ENCODE results near the gene ENTHD1.
A peak's percentile ranks its signal among the peaks of the same experiment; 100 is the strongest.

Gene ENTHD1

DNA sequence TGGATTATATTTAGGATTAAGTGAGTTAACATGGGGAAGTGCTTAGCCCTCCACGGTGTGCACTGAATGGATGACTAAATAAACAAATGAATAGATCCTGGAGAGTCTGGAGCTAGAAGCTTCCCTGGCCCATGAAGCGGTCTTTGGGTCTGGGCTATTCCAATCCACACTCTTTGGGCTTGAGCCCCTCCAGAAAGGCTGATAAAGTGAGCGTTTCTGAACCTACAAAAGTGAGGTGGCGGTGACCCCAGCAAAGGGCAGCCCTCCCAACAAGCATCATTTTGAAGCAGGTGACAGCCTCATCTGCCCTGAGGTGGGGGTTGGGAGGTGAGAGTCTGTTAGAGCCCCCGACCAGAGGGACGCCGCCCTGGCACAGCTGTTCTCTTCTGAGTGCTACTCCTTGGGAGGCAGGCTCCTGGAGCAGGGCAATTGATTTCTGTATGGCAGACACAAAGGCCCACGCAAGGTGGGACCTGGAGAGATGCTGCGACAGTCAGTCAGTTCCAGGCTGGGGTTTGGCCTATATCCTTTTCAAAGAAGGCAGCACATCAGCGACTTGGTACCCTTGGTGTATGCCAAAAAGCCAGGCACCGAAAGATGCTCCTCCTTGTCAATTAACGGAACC lies 165.2 kb downstream of the ENTHD1 start:
- DNase-seq: no peak

DNA sequence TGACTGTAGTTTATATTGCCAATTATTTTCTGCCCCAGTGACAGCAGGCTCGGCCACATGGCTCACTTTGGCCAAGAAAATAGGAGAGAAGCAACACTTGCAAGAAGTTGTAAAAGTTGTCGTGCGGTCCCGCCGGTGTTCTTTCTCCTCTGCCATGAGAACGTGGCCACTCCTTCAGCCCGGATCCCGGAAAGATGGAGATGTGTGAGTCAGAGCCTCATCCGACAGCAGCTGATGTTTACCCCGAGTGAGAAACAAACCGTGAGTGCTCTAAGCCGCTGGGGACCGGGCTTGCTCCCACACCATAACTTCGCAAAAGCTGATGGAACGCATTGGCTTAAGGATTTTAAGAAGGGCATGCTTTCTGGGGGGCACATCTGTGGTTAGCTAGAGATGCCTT lies 166.0 kb downstream of the ENTHD1 start:
- no peak for DNase-seq

- peak; percentile 5 for DNase-seq
Measured at GRCh38 chr22:39725351-39726035, 168.1 kb downstream of the ENTHD1 start.

GRCh38 chr22:39724857-39725256 lies 168.7 kb downstream of the ENTHD1 start:
- no peak for DNase-seq

DNA sequence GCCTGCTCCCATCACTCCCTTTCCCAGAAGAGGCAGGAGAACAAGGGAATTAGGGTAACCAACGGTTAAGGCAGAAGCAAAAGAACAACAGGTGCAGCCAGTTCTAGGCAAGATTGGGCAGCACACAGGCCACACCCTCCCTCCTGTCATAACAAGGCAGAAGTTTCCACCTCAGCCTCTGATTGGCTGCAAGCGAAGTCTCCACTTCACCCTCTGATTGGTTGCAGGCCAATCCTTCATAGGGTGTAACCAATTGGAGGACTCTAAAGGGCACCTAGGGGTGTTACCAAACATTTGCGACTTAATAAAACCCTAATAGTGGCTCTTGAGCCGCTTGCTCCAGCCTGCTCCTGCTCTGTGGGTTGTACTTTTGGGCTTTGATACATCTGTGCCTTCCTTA lies 169.2 kb downstream of the ENTHD1 start:
- no peak for DNase-seq

- no peak for DNase-seq
Measured at GRCh38 chr22:39723899-39724351, 169.6 kb downstream of the ENTHD1 start.

DNA sequence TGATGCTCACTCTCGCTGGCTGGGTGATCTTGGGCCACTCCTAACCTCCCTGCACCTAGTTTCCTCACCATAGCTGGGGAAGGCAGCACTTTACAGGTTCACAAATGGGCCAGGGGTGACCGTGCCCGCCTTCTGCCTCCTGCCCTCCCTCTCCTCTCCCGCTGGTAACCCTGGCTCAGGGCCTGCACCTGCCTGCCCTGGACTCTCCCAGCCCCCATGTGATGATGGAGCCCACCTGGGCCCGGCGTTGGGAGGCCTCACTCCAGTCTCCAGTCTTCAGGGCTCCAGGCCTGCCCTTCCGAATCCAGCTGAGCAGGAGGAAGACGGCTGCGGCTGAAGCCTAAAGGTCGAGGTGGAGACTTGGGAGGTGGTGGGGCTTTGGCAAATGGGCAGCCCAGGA lies 170.1 kb downstream of the ENTHD1 start:
- no peak for DNase-seq

GRCh38 chr22:39722501-39722900 lies 171.1 kb downstream of the ENTHD1 start:
- DNase-seq: no peak

GRCh38 chr22:39722032-39722325 lies 171.6 kb downstream of the ENTHD1 start:
- DNase-seq: no peak

- no peak for DNase-seq
Measured at GRCh38 chr22:39721206-39722031, 172.1 kb downstream of the ENTHD1 start.

DNA sequence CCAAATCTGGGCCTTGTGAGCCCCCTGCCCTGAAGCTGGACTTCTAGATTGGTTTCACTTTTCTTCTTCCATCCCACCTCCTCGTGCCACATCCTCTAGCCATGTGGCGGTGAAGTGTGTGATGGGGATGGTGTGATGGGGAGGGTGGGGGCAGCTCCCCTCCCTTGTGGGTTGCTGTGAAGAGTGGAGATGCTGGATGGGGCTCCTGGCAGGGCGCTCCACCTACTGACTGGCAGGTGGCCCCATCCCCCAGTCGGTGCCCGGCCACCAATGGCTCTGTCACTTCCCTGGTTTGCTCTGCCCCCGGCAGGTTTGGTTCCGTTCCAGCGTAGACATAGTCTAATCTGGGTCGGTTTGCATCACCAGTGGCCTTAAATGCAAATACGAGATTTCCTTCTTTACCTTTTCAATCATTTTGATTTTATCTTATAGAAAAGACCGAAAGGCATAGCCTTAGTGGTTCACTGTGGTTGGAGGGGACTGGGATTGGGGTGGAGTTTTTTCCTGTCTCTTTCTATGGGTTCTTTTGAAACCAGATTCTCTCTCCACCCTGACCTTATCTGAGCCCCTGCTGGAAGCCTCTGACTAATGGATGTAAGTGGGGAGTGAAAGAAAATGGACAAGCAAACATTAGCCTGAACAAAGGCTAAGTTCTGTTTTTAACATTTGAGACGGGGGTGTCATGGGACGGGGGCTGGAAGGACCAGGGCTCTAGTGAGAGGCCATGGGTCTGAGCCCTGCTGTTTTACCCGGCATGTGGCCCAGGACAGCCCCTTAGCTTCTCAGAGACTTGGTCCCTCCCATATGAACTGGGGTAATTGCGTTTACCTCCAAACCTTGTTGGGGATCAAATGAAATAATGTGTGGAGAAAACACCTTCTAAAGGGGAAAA lies 173.8 kb downstream of the ENTHD1 start:
- no peak for DNase-seq

DNA sequence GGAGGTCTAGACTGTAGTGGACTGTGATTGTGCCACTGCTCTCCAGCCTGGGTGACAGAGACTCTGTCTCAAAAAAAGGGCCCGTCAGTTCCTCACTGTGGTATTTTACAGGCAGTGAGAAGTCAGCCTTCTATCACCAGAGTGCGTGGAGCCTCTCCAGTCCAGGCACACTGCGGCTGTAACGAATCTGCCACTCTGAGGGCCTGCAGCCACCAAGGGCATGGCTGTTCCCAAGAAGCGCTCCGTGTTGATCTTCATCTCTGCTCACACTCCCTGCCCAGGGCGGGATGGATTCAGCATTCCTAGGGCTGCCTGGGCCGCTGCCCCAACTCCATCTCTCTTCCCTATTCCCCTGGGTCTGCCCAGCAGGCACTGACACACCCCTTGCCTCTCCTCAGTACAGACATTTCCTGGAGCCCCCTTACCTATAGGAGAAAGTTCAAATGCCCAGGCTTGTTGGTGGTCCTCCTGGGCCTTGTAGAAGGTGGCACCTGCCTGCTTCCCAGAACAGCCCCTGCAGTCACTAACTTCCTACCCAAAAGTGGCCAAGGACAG lies 174.6 kb downstream of the ENTHD1 start:
- DNase-seq: no peak

DNA sequence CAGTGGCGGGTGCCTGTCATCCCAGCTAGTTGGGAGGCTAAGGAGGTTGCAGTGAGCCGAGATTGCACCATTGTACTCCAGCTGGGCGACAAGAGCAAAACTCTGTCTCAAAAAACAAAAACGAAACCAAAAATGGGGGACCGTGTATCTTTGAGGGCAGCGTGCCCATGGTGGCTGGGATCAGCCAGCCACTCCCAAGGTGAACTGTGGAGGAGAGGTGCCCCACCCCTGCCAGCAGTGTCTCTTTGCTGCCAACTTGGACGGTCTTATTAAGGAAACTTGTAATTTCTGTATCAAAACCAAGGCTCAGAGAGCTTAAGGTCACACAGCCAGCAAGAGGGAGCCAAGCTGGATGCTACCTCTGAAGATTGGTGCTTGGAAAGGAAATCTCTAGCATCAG lies 175.4 kb downstream of the ENTHD1 start:
- no peak for DNase-seq

DNA sequence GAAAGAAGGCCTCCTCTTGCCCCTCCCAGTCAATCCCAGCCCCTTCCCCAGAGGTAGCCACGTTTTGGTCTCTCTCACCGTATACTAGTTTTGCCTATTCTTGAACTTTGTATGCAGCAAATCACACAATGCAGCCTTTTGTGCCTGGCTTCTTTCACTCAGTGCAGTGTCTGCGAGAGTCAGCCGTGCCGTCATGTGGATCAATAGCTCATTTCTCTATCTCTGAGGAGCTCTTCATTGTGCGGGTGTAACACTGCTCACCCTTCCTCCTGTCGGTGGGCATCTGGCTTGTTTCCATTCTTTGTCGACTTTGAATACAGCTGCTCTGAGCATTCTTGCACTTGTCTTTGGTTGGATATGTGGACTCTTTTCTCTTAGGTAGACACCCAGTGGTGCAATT lies 176.5 kb downstream of the ENTHD1 start:
- DNase-seq: no peak

- no peak for DNase-seq
Measured at GRCh38 chr22:39716534-39716933, 177.0 kb downstream of the ENTHD1 start.

- DNase-seq: no peak
Measured at GRCh38 chr22:39715778-39716495, 177.6 kb downstream of the ENTHD1 start.

GRCh38 chr22:39714321-39714720 lies 179.2 kb downstream of the ENTHD1 start:
- DNase-seq: no peak

DNA sequence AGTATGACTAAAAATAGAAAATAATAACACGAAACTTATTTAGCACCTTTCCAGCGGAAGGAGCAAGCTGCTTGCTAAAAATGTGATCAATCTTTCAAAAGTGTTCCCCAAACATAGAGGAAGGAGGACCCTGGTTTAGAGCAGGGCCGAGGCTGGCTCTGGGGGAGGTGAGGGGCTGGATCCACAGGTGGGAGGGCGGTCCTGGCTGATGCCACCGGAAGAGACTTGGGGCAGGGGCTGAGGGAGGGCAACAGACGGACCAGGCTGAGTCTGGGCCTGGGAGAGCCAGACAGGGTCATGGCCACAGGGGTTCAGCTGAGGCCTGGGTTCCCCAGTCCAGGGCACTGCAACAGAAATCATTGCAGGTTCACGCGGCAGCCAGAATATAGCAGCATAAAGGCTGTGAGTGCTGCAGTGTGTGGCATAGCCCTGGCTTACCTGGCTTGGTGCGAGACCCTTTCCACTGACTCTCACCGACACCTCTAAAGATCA lies 179.7 kb downstream of the ENTHD1 start:
- DNase-seq: no peak

GRCh38 chr22:39712751-39713525 lies 180.6 kb downstream of the ENTHD1 start:
- no peak for DNase-seq

DNA sequence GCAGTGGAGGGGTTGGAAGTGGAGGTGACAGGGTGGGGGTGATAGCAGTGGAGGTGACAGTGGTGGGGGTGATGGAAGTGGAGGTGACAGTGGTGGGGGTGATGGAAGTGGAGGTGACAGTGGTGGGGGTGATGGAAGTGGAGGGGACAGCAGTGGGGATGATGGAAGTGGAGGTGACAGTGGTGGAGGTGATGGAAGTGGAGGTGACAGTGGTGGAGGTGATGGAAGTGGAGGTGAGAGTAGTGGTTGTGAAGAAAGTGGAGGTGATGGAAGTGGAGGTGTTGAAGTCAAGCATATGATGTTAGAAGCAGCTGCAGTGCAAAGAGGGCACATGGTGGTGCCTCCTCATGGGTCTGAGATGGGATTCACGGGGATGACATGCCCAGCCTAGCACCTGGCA lies 181.5 kb downstream of the ENTHD1 start:
- DNase-seq: no peak

All from NCI-H2227 treated with DMSO at 0.1 percent for 48 hours (cell line).